ENCODE measurements around the gene THEM5.
"Not testable (repeated sequence)": the region's sequence is repeated elsewhere in the genome, so short reads cannot be mapped to it uniquely, and the experiment has no call there.

Gene THEM5

GRCh38 chr1:151853411-151853943 is at the start of gene THEM5:
THEM5 (minus strand) TSS chr1:151853712; CDS start chr1:151853565, 147 bp downstream.
- DNase-seq (ENCODE audit: low read depth) = no peak

GRCh38 chr1:151902858-151903257 is 49.3 kb upstream of the THEM5 start:
- no peak for DNase-seq (ENCODE audit: low read depth)

GRCh38 chr1:151900804-151901203 is 47.3 kb upstream of the THEM5 start:
- not testable (repeated sequence) for DNase-seq (ENCODE audit: low read depth)

GRCh38 chr1:151898519-151898991 is 45.0 kb upstream of the THEM5 start:
- DNase-seq (ENCODE audit: low read depth) = no peak

- DNase-seq (ENCODE audit: low read depth) = no peak
Measured at GRCh38 chr1:151897991-151898431, 44.5 kb upstream of the THEM5 start.

GRCh38 chr1:151893176-151893924 is 39.8 kb upstream of the THEM5 start:
- DNase-seq (ENCODE audit: low read depth) = no peak

GRCh38 chr1:151892190-151892589 is 38.7 kb upstream of the THEM5 start:
- DNase-seq (ENCODE audit: low read depth) = no peak

- no peak for DNase-seq (ENCODE audit: low read depth)
Measured at GRCh38 chr1:151891512-151891911, 38.0 kb upstream of the THEM5 start.

GRCh38 chr1:151888972-151889570 is 35.6 kb upstream of the THEM5 start:
- no peak for DNase-seq (ENCODE audit: low read depth)

GRCh38 chr1:151887028-151887427 is 33.5 kb upstream of the THEM5 start:
- no peak for DNase-seq (ENCODE audit: low read depth)

- no peak for DNase-seq (ENCODE audit: low read depth)
Measured at GRCh38 chr1:151885479-151885878, 32.0 kb upstream of the THEM5 start.

GRCh38 chr1:151884879-151885278 is 31.4 kb upstream of the THEM5 start:
- DNase-seq (ENCODE audit: low read depth) = not testable (repeated sequence)

- DNase-seq (ENCODE audit: low read depth) = not testable (repeated sequence)
Measured at GRCh38 chr1:151884445-151884844, 30.9 kb upstream of the THEM5 start.

GRCh38 chr1:151883898-151884297 is 30.4 kb upstream of the THEM5 start:
- not testable (repeated sequence) for DNase-seq (ENCODE audit: low read depth)

GRCh38 chr1:151882918-151883317 is 29.4 kb upstream of the THEM5 start:
- DNase-seq (ENCODE audit: low read depth) = not testable (repeated sequence)

- no peak for DNase-seq (ENCODE audit: low read depth)
Measured at GRCh38 chr1:151882466-151882865, 29.0 kb upstream of the THEM5 start.

GRCh38 chr1:151881479-151881878 is 28.0 kb upstream of the THEM5 start:
- no peak for DNase-seq (ENCODE audit: low read depth)

- no peak for DNase-seq (ENCODE audit: low read depth)
Measured at GRCh38 chr1:151875419-151876097, 22.0 kb upstream of the THEM5 start.

- DNase-seq (ENCODE audit: low read depth) = not testable (repeated sequence)
Measured at GRCh38 chr1:151872776-151873175, 19.3 kb upstream of the THEM5 start.

- no peak for DNase-seq (ENCODE audit: low read depth)
Measured at GRCh38 chr1:151871284-151872030, 17.9 kb upstream of the THEM5 start.

- no peak for DNase-seq (ENCODE audit: low read depth)
Measured at GRCh38 chr1:151868486-151868885, 15.0 kb upstream of the THEM5 start.
